Stimulated activated CD4-positive, alpha-beta T cell treated with anti-CD3 and anti-CD28 coated beads, Interleukin-12 subunit alpha, Interleukin-12 subunit beta, amount 100 ng/mL, for 24 hours (primary cell): ENCODE results near the gene EPGN.

Experiments used
- DNase-seq, 2 experiments: peaks; one replicate each; pipeline ENCODE4 v3.0.0-alpha.2; 2020; ENCODE audit warnings: low read depth in 2 of 2

EPGN gene

GRCh38 chr4:74308215-74308614, at the start of gene EPGN:
Gene EPGN, plus strand, starts transcription at chr4:74308470. Its CDS starts 64 bp downstream, at chr4:74308534.
- DNase-seq = no peak

- no peak for DNase-seq
Observed at GRCh38 chr4:74258963-74259362, 49.3 kb upstream of the EPGN start.

GRCh38 chr4:74260036-74260435, 48.2 kb upstream of the EPGN start:
- DNase-seq = no peak

- no peak for DNase-seq
Observed at GRCh38 chr4:74262522-74262921, 45.7 kb upstream of the EPGN start.

- no peak for DNase-seq
Observed at GRCh38 chr4:74263551-74263950, 44.7 kb upstream of the EPGN start.

- DNase-seq = no peak
Observed at GRCh38 chr4:74266081-74266480, 42.2 kb upstream of the EPGN start.

GRCh38 chr4:74267998-74268606, 40.2 kb upstream of the EPGN start:
- no peak for DNase-seq

GRCh38 chr4:74268643-74269042, 39.6 kb upstream of the EPGN start:
- no peak for DNase-seq

- DNase-seq = no peak
Observed at GRCh38 chr4:74278490-74278889, 29.8 kb upstream of the EPGN start.

GRCh38 chr4:74279716-74280115, 28.6 kb upstream of the EPGN start:
- no peak for DNase-seq

- DNase-seq = no peak
Observed at GRCh38 chr4:74282926-74283325, 25.3 kb upstream of the EPGN start.

- no peak for DNase-seq
Observed at GRCh38 chr4:74283614-74284013, 24.7 kb upstream of the EPGN start.

- DNase-seq = no peak
Observed at GRCh38 chr4:74284053-74284452, 24.2 kb upstream of the EPGN start.

GRCh38 chr4:74287164-74287563, 21.1 kb upstream of the EPGN start:
- DNase-seq = no peak

- no peak for DNase-seq
Observed at GRCh38 chr4:74287791-74288190, 20.5 kb upstream of the EPGN start.

- no peak for DNase-seq
Observed at GRCh38 chr4:74291471-74291870, 16.8 kb upstream of the EPGN start.

- DNase-seq = no peak
Observed at GRCh38 chr4:74292111-74292870, 16.0 kb upstream of the EPGN start.

- no peak for DNase-seq
Observed at GRCh38 chr4:74293558-74293957, 14.7 kb upstream of the EPGN start.

GRCh38 chr4:74294681-74295080, 13.6 kb upstream of the EPGN start:
- DNase-seq = no peak

- no peak for DNase-seq
Observed at GRCh38 chr4:74297539-74297938, 10.7 kb upstream of the EPGN start.

- DNase-seq = no peak
Observed at GRCh38 chr4:74304095-74304625, 4.1 kb upstream of the EPGN start.

- no peak for DNase-seq
Observed at GRCh38 chr4:74305000-74305399, 3.3 kb upstream of the EPGN start.

GRCh38 chr4:74307170-74307569, 1.1 kb upstream of the EPGN start:
- no peak for DNase-seq
